ACC112 (cell line): ENCODE data around the gene APMAP.

Source experiments
- H2AFZ ChIP-seq: fragments of 200-600 bp; sonication (generic); one replicate; pipeline ENCODE4 v1.6.0; 2017; ENCODE audit warnings: antibody characterized with exemption, low read length; ENCODE audit not compliant: unreplicated experiment
- H3K27ac ChIP-seq: fragments of 200-600 bp; sonication (generic); 2 replicates; pipeline ENCODE4 v1.5.1; 2014; ENCODE audit warnings: low read depth, mild to moderate bottlenecking, antibody characterized with exemption, low read length, moderate library complexity
- H3K27me3 ChIP-seq: fragments of 200-600 bp; sonication (generic); 2 replicates; pipeline ENCODE4 v1.6.1; 2014; ENCODE audit warnings: mild to moderate bottlenecking, antibody characterized with exemption, low read length, moderate library complexity, mixed read lengths; ENCODE audit not compliant: insufficient read depth
- H3K36me3 ChIP-seq: fragments of 200-600 bp; sonication (generic); 2 replicates; pipeline ENCODE4 v1.6.1; 2016; ENCODE audit warnings: mild to moderate bottlenecking, antibody characterized with exemption, low read length, moderate library complexity, mixed read lengths; ENCODE audit not compliant: insufficient read depth
- H3K4me1 ChIP-seq: fragments of 200-600 bp; sonication (generic); one replicate; pipeline ENCODE4 v1.6.1; 2016; ENCODE audit warnings: low read length, mixed read lengths; ENCODE audit not compliant: insufficient read depth, unreplicated experiment, control insufficient read depth
- H3K4me3 ChIP-seq: fragments of 200-600 bp; sonication (generic); 2 replicates; pipeline ENCODE4 v1.5.1; 2014; ENCODE audit warnings: mild to moderate bottlenecking, low read depth, low read length
- H3K79me2 ChIP-seq: fragments of 200-600 bp; sonication (generic); one replicate; pipeline ENCODE4 v1.6.0; 2016; ENCODE audit warnings: low read length; ENCODE audit not compliant: control insufficient read depth, unreplicated experiment, insufficient read depth

The APMAP gene

DNA sequence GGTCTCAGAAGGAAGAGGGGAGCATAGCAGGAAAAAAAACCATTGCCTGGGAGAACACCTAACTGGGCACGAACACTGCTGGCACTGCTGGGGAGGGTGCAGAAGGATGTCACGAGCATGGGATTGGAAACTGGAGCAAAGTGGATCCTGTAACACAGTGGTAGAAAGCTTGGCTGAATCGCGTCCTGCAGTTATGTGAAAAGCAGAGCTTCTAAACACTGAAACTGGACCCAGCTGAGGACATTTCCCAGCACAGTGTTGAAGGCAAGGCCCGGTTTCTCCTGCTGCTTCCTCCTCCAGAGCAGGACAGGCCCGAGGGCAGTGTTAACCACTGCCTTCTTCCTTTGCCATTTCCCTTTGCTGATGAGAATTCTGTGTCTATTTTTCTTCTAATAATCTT, 6.7 kb downstream of the APMAP start:
- peaks cover 50% of the 10 kb centered on the region for H3K79me2 ChIP-seq
- peaks cover 16% of the 10 kb centered on the region for H3K4me1 ChIP-seq
- peaks cover 16% of the 10 kb centered on the region; the same call in 1 of the 2 replicates for H3K36me3 ChIP-seq
- no peak overlapping the region for H2AFZ ChIP-seq
- H3K27ac ChIP-seq = no peak overlapping the region
- no peaks in the 10 kb centered on the region for H3K27me3 ChIP-seq
- no peak overlapping the region for H3K4me3 ChIP-seq

DNA sequence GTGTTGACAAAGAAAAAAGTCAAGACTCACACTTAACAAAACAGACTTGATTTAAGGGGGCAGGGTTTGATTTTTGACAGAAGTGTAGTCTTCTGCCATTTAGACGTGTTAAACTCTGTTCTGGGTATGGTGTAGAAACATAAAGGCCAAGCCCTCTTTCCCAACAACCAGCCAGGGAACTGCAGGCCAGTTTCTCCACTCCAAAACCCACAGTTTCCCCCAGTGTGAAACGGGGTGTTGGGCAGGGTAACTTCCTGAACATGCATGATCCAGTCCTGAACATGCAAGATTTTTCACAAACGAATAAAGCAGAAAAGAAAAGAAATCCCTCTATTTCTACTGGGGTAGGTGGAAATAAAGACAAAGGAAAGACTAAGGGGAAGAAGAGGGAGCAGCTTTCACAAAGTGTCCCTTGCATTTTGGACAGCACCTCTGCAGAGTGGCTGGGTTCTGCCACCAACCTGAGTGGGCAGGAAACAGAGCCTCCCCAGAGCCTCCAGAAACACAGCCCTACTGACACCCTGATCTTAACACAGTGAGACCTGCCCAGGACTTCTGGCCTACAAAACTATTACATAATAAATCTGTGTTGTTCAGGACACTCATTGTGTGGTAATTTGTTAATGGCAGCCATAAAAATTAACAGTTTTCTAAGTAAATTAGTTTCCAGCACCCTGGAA, 7.5 kb downstream of the APMAP start:
- no peak overlapping the region for H2AFZ ChIP-seq
- H3K4me1 ChIP-seq = peaks cover 9% of the 10 kb centered on the region
- H3K27me3 ChIP-seq = no peaks in the 10 kb centered on the region
- peaks cover 43% of the 10 kb centered on the region for H3K79me2 ChIP-seq
- no peak overlapping the region for H3K4me3 ChIP-seq
- no peak overlapping the region for H3K27ac ChIP-seq
- H3K36me3 ChIP-seq = peaks cover 23% of the 10 kb centered on the region; the same call in 1 of the 2 replicates

DNA sequence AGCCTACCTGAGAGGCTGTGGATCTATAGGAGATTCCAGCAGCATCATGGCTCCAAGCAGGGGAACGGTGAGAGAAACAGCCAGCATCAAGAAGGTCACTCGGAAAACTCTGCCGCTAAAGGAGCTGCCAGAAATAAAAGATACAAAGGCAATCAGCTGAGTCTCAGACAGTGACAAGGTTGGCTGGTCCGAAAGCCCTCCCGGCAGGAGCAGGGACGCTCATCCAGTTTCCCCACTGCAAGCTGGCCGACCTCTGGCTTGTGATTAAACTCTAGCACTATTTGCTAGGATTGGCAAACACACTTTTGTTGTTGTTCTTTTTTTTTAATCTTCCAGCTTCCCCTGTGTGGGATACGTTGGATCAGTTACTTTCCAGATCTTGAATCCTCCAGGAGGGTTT, 8.7 kb downstream of the APMAP start:
- Histone ChIP-seq H3K27me3 (no peaks in the 10 kb centered on the region), H3K36me3 (peaks cover 26% of the 10 kb centered on the region), H3K79me2 (peaks cover 35% of the 10 kb centered on the region), H2AFZ (no peak overlapping the region), H3K27ac (no peak overlapping the region), H3K4me1 (peaks cover 8% of the 10 kb centered on the region), H3K4me3 (no peak overlapping the region)

- Histone ChIP-seq H3K4me3 (no peak overlapping the region), H2AFZ (no peak overlapping the region), H3K79me2 (peaks cover 21% of the 10 kb centered on the region), H3K27me3 (no peaks in the 10 kb centered on the region), H3K4me1 (no peaks in the 10 kb centered on the region), H3K36me3 (peaks cover 43% of the 10 kb centered on the region), H3K27ac (no peak overlapping the region)
These were observed 10.8 kb downstream of the APMAP start for GRCh38 chr20:24981790-24982189.

DNA sequence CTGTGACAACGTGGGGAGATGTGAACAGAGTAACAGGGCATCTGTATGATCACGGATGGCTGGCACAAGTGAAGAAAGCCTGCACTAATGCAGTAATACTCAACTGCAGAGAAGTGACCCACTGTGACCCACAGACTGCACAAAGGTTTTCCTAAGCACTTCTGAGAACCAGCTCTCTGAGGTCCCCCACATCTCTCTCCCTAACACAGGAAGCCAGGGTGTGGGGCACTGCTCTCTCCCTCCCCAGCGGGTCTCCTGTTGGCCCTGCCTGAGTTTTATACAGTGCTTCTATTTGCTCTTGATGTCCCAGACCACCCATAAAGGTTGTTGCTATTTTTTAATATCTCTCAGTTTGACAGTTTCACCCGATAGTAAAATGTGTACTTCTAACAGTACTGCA, 11.3 kb downstream of the APMAP start:
- Histone ChIP-seq H2AFZ (no peak overlapping the region), H3K79me2 (peaks cover 16% of the 10 kb centered on the region), H3K27ac (no peak overlapping the region), H3K36me3 (peaks cover 48% of the 10 kb centered on the region), H3K4me1 (no peaks in the 10 kb centered on the region), H3K4me3 (no peak overlapping the region), H3K27me3 (no peaks in the 10 kb centered on the region)

- H3K36me3 ChIP-seq = peaks cover 56% of the 10 kb centered on the region
- peaks cover 8% of the 10 kb centered on the region for H3K79me2 ChIP-seq
- H3K27ac ChIP-seq = no peak overlapping the region
- H2AFZ ChIP-seq = no peak overlapping the region
- no peak overlapping the region for H3K4me3 ChIP-seq
- no peaks in the 10 kb centered on the region for H3K4me1 ChIP-seq
- H3K27me3 ChIP-seq = no peaks in the 10 kb centered on the region
These were observed 12.1 kb downstream of the APMAP start for GRCh38 chr20:24980291-24981053.

DNA sequence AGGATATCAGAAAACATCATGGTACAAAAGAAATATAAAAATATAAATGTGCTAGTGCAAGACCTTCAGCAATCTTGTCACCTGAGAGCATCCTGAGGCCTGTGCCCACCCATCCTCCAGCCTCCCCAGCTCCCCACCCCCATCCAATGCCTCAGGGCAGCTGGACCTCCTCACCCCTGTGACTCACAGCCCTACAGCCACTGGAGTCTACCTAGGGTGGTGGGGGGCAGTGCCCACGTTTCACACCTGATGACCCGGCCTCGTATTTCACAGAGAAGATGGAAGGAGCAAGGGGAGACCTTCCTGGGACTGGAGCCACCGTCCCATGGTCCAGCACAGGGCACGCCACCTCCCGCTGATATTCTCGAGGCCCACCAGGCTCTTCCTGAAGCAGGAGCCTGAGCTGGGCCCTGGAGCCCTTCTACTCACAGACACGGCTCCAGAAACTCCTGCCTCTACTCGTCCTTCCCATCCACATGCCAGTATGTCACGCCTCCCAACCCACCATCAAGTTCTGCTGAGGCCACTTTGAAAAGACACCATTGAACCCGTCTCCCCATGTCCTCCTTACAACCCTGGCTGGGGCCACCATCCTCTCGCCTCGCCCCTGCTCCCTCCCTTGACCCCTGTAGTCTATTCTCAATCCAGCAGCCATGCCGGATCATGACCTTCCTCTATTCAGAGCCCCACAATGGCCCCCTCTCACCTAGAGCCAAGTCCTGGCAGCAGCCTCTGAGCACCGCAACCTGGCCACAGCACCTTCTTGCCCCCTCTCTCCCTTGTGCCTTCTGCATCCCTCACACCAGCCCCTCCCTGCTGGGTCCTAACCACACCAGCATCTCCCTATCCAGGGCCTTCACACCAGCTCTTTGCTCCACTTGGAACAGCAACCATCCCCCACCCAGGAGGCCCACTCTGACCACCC, 13.3 kb downstream of the APMAP start:
- H2AFZ ChIP-seq = no peak overlapping the region
- H3K4me1 ChIP-seq = no peaks in the 10 kb centered on the region
- H3K4me3 ChIP-seq = no peak overlapping the region
- no peak overlapping the region for H3K27ac ChIP-seq
- peaks cover 4% of the 10 kb centered on the region for H3K79me2 ChIP-seq
- no peaks in the 10 kb centered on the region for H3K27me3 ChIP-seq
- peaks cover 60% of the 10 kb centered on the region for H3K36me3 ChIP-seq

DNA sequence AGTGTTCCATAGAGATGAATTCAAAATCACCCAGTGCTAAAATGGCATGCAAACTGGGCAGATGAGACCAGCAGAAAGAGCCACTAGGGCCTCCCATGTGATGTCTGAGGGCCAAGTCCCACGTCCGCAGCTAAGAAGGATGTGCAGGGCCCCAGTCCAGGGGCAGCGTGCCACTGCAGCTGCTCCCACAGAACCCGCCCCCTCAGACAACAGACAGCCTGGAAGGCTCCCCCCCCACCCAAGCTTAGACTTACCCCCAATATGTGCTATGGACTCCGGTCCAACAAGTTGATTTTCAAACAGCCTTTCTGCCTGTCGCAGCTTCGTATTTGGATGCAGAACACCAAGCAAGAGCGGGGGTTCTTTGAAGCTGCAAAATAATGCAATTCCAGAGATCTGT, 14.0 kb downstream of the APMAP start:
- Histone ChIP-seq H3K4me1 (no peaks in the 10 kb centered on the region), H3K27me3 (no peaks in the 10 kb centered on the region), H3K36me3 (peaks cover 55% of the 10 kb centered on the region), H2AFZ (no peak overlapping the region), H3K27ac (no peak overlapping the region), H3K4me3 (no peak overlapping the region), H3K79me2 (no peaks in the 10 kb centered on the region)

DNA sequence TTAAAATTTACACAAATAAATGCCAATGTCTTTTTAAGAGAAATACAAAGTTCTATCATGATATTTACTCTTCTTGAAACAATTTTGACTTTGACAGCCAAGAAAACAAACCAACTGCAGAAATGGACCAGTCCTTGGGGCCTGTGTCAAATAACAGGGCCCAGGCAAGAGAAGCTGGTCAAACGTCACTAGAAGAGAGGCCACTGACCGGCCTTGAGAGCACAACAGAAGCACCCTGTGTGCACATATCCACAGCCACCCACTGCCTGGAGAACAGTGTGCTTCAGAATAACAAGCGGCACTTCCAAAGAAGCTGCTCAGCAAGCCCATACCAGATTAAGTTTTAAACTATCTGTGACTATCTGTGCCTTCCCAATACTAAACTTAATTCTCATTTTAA, 14.8 kb downstream of the APMAP start:
- H3K36me3 ChIP-seq = peaks cover 55% of the 10 kb centered on the region
- H3K4me1 ChIP-seq = no peaks in the 10 kb centered on the region
- no peak overlapping the region for H2AFZ ChIP-seq
- H3K4me3 ChIP-seq = no peak overlapping the region
- no peak overlapping the region for H3K27ac ChIP-seq
- no peaks in the 10 kb centered on the region for H3K27me3 ChIP-seq
- no peaks in the 10 kb centered on the region for H3K79me2 ChIP-seq

DNA sequence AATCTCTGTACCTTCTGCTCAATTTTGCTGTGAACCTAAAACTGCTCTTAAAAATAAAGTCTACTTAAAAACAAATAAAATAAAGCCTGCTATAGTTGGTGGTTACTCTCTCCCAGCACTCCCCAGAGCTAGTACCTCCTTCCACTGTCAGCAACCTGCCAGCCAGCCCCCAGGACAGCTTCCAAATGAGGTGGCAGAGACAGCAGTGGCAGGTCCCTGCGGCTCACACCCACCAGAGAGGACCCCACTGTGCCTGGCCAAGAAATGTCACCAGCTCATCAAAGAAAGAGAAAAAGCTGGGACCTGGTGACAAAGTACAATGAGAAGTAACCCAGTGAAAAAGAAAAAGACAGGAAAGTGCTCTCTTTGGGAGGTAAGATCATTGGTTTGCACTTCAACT, 15.2 kb downstream of the APMAP start:
- Histone ChIP-seq H3K4me1 (no peaks in the 10 kb centered on the region), H3K27me3 (no peaks in the 10 kb centered on the region), H3K36me3 (peaks cover 57% of the 10 kb centered on the region), H2AFZ (no peak overlapping the region), H3K4me3 (no peak overlapping the region), H3K27ac (no peak overlapping the region), H3K79me2 (no peaks in the 10 kb centered on the region)
